HEK293 (cell line): ENCODE results near the gene CRTC1.

Experiments
- CTCF ChIA-PET: fragments of 350-600 bp; formaldehyde crosslinking; extraction: SDS; loops from one replicate; lab custom pipeline; 2021; ENCODE audit warnings: antibody characterized with exemption; lab: Yijun Ruan, JAX
- POLR2A ChIA-PET: fragments of 300-600 bp; formaldehyde crosslinking; extraction: SDS; loops from one replicate; lab custom pipeline; 2020; ENCODE audit warnings: antibody characterized with exemption, inconsistent platforms; lab: Yijun Ruan, JAX
- H3K27ac ChIP-seq: fragments of 200-500 bp; sonication (Bioruptor generic); 2 replicates; pipeline ENCODE4 v1.5.1; 2014; ENCODE audit warnings: low read depth, low read length, control low read depth, inconsistent platforms; ENCODE audit errors: extremely low read depth
- H3K36me3 ChIP-seq, 2 experiments: fragments of 200-500 bp in 1 of 2; sonication (Bioruptor generic) in 1 of 2; 1 replicate in 1 of 2; 2 replicates in 1 of 2; pipeline ENCODE4 v1.5.1; 2014 to 2017; ENCODE audit warnings: inconsistent platforms in 2 of 2, low read length in 2 of 2; ENCODE audit not compliant: control insufficient read depth in 2 of 2, insufficient read depth in 1 of 2
- H3K4me1 ChIP-seq: fragments of 200-500 bp; sonication (Bioruptor generic); 2 replicates; pipeline ENCODE4 v1.5.1; 2014; ENCODE audit warnings: mild to moderate bottlenecking, low read length, inconsistent platforms; ENCODE audit not compliant: control insufficient read depth, insufficient read depth
- H3K4me3 ChIP-seq: 2 replicates; pipeline ENCODE4 v1.5.1; 2011; ENCODE audit warnings: low read depth, mild to moderate bottlenecking, control low read depth, low read length, moderate library complexity
- H3K9me3 ChIP-seq: fragments of 200-500 bp; sonication (Bioruptor generic); 2 replicates; pipeline ENCODE4 v1.5.1; 2014; ENCODE audit warnings: low read depth, low read length, inconsistent platforms; ENCODE audit not compliant: control insufficient read depth, insufficient read depth
- KLF9 ChIP-seq: fragments of 450-650 bp; formaldehyde crosslinking; IDR thresholded peaks from 2 replicates; pipeline ENCODE4 v1.5.1; 2016; ENCODE audit warnings: missing biosample characterization, missing genetic modification characterization, low read depth
- SP7 ChIP-seq: fragments of 450-650 bp; formaldehyde crosslinking; IDR thresholded peaks from 2 replicates; pipeline ENCODE4 v1.5.1; 2016; ENCODE audit warnings: missing biosample characterization, missing genetic modification characterization
- ZBTB17 ChIP-seq: fragments of 450-650 bp; formaldehyde crosslinking; IDR thresholded peaks from 2 replicates; pipeline ENCODE4 v1.5.1; 2016; ENCODE audit warnings: missing biosample characterization, missing genetic modification characterization
- ZNF19 ChIP-seq: fragments of 450-650 bp; formaldehyde crosslinking; IDR thresholded peaks from 2 replicates; pipeline ENCODE4; 2016; ENCODE audit warnings: missing biosample characterization, missing genetic modification characterization, low read depth
- ZNF311 ChIP-seq: fragments of 450-650 bp; formaldehyde crosslinking; IDR thresholded peaks from 2 replicates; pipeline ENCODE4 v1.5.1; 2017; ENCODE audit warnings: missing biosample characterization, missing genetic modification characterization, borderline replicate concordance
- ZNF324 ChIP-seq: fragments of 450-650 bp; formaldehyde crosslinking; IDR thresholded peaks from 2 replicates; pipeline ENCODE4 v1.5.1; 2016; ENCODE audit warnings: missing biosample characterization, missing genetic modification characterization
- ZNF521 ChIP-seq: fragments of 450-650 bp; formaldehyde crosslinking; IDR thresholded peaks from 2 replicates; pipeline ENCODE4 v1.5.1; 2017; ENCODE audit warnings: missing biosample characterization, mild to moderate bottlenecking, missing genetic modification characterization
- TF ChIP-seq, protein P1 (sequence below): fragments of 450-650 bp; formaldehyde crosslinking; conservative IDR thresholded peaks from 2 replicates; pipeline ENCODE4 v1.5.1; 2016; ENCODE audit warnings: low read depth, missing biosample characterization, missing genetic modification characterization
- TF ChIP-seq, protein P2 (sequence below): fragments of 450-650 bp; formaldehyde crosslinking; IDR thresholded peaks from 2 replicates; pipeline ENCODE4 v1.5.1; 2016; ENCODE audit warnings: missing biosample characterization, missing genetic modification characterization
- TF ChIP-seq, protein P3 (sequence below): fragments of 450-650 bp; formaldehyde crosslinking; IDR thresholded peaks from 2 replicates; pipeline ENCODE4 v1.5.1; 2016; ENCODE audit warnings: missing biosample characterization, missing genetic modification characterization
- TF ChIP-seq, protein P4 (sequence below): fragments of 450-650 bp; formaldehyde crosslinking; IDR thresholded peaks from 2 replicates; pipeline ENCODE4 v1.5.1; 2016; ENCODE audit warnings: missing biosample characterization, missing genetic modification characterization
- TF ChIP-seq, protein P5 (sequence below): fragments of 450-650 bp; formaldehyde crosslinking; IDR thresholded peaks from 2 replicates; pipeline ENCODE4 v1.5.1; 2017; ENCODE audit warnings: missing biosample characterization, missing genetic modification characterization
- TF ChIP-seq, protein P6 (sequence below): fragments of 450-650 bp; formaldehyde crosslinking; IDR thresholded peaks from 2 replicates; pipeline ENCODE4 v1.5.1; 2016; ENCODE audit warnings: missing biosample characterization, missing genetic modification characterization

CRTC1 gene

DNA sequence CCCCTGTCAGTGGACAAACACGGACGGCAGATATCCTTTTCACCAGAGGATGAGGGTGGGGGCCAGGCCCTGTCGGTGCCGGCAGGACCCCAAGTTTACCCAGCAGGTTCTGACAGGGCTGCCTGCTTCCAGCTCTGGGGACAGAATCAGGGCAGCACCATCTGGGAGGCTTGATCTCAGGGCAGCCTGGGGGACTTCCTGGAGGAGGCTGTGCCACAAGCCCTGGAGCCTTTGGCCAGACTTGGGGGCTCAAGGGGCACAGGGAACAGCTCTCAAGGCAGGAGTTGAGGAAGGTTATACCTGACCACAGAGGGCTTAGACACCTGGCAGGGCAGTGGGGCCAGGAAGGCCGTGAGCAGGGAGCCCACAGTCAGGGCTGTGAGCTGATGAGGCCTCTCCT lies 62.5 kb downstream of the CRTC1 start:
- Histone ChIP-seq H3K36me3 (no peaks in the 10 kb centered on the region), H3K27ac (no peak overlapping the region), H3K9me3 (no peaks in the 10 kb centered on the region), H3K4me3 (no peak overlapping the region), H3K4me1 (peaks cover 5% of the 10 kb centered on the region)
- TF ChIP-seq SP7 (tag by site-specific recombination) = no peak
- TF ChIP-seq, protein P1, sequence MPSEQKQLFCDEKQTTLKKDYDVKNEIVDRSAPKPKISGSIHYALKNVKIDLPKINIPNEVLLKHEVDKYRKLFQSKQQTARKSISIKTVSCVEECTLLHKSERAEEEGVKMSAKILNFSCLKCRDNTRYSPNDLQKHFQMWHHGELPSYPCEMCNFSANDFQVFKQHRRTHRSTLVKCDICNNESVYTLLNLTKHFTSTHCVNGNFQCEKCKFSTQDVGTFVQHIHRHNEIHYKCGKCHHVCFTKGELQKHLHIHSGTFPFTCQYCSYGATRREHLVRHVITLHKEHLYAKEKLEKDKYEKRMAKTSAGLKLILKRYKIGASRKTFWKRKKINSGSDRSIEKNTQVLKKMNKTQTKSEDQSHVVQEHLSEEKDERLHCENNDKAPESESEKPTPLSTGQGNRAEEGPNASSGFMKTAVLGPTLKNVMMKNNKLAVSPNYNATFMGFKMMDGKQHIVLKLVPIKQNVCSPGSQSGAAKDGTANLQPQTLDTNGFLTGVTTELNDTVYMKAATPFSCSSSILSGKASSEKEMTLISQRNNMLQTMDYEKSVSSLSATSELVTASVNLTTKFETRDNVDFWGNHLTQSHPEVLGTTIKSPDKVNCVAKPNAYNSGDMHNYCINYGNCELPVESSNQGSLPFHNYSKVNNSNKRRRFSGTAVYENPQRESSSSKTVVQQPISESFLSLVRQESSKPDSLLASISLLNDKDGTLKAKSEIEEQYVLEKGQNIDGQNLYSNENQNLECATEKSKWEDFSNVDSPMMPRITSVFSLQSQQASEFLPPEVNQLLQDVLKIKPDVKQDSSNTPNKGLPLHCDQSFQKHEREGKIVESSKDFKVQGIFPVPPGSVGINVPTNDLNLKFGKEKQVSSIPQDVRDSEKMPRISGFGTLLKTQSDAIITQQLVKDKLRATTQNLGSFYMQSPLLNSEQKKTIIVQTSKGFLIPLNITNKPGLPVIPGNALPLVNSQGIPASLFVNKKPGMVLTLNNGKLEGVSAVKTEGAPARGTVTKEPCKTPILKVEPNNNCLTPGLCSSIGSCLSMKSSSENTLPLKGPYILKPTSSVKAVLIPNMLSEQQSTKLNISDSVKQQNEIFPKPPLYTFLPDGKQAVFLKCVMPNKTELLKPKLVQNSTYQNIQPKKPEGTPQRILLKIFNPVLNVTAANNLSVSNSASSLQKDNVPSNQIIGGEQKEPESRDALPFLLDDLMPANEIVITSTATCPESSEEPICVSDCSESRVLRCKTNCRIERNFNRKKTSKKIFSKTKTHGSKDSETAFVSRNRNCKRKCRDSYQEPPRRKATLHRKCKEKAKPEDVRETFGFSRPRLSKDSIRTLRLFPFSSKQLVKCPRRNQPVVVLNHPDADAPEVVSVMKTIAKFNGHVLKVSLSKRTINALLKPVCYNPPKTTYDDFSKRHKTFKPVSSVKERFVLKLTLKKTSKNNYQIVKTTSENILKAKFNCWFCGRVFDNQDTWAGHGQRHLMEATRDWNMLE (tag by site-specific recombination) = no peak
- TF ChIP-seq ZNF311 (tag by site-specific recombination) = no peak
- TF ChIP-seq ZNF521 (tag by site-specific recombination) = no peak
- TF ChIP-seq, protein P2, sequence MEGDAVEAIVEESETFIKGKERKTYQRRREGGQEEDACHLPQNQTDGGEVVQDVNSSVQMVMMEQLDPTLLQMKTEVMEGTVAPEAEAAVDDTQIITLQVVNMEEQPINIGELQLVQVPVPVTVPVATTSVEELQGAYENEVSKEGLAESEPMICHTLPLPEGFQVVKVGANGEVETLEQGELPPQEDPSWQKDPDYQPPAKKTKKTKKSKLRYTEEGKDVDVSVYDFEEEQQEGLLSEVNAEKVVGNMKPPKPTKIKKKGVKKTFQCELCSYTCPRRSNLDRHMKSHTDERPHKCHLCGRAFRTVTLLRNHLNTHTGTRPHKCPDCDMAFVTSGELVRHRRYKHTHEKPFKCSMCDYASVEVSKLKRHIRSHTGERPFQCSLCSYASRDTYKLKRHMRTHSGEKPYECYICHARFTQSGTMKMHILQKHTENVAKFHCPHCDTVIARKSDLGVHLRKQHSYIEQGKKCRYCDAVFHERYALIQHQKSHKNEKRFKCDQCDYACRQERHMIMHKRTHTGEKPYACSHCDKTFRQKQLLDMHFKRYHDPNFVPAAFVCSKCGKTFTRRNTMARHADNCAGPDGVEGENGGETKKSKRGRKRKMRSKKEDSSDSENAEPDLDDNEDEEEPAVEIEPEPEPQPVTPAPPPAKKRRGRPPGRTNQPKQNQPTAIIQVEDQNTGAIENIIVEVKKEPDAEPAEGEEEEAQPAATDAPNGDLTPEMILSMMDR = no peak
- TF ChIP-seq KLF9 (tag by site-specific recombination) = no peak
- no peak for TF ChIP-seq ZNF324 (tag by site-specific recombination)
- TF ChIP-seq ZNF19 (tag by site-specific recombination) = no peak
- no peak for TF ChIP-seq ZBTB17
- TF ChIP-seq, protein P3, sequence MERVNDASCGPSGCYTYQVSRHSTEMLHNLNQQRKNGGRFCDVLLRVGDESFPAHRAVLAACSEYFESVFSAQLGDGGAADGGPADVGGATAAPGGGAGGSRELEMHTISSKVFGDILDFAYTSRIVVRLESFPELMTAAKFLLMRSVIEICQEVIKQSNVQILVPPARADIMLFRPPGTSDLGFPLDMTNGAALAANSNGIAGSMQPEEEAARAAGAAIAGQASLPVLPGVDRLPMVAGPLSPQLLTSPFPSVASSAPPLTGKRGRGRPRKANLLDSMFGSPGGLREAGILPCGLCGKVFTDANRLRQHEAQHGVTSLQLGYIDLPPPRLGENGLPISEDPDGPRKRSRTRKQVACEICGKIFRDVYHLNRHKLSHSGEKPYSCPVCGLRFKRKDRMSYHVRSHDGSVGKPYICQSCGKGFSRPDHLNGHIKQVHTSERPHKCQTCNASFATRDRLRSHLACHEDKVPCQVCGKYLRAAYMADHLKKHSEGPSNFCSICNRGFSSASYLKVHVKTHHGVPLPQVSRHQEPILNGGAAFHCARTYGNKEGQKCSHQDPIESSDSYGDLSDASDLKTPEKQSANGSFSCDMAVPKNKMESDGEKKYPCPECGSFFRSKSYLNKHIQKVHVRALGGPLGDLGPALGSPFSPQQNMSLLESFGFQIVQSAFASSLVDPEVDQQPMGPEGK (tag by site-specific recombination) = no peak
- TF ChIP-seq, protein P4, sequence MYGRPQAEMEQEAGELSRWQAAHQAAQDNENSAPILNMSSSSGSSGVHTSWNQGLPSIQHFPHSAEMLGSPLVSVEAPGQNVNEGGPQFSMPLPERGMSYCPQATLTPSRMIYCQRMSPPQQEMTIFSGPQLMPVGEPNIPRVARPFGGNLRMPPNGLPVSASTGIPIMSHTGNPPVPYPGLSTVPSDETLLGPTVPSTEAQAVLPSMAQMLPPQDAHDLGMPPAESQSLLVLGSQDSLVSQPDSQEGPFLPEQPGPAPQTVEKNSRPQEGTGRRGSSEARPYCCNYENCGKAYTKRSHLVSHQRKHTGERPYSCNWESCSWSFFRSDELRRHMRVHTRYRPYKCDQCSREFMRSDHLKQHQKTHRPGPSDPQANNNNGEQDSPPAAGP (tag by site-specific recombination) = no peak
- TF ChIP-seq, protein P5, sequence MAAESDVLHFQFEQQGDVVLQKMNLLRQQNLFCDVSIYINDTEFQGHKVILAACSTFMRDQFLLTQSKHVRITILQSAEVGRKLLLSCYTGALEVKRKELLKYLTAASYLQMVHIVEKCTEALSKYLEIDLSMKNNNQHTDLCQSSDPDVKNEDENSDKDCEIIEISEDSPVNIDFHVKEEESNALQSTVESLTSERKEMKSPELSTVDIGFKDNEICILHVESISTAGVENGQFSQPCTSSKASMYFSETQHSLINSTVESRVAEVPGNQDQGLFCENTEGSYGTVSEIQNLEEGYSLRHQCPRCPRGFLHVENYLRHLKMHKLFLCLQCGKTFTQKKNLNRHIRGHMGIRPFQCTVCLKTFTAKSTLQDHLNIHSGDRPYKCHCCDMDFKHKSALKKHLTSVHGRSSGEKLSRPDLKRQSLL = no peak
- TF ChIP-seq, protein P6, sequence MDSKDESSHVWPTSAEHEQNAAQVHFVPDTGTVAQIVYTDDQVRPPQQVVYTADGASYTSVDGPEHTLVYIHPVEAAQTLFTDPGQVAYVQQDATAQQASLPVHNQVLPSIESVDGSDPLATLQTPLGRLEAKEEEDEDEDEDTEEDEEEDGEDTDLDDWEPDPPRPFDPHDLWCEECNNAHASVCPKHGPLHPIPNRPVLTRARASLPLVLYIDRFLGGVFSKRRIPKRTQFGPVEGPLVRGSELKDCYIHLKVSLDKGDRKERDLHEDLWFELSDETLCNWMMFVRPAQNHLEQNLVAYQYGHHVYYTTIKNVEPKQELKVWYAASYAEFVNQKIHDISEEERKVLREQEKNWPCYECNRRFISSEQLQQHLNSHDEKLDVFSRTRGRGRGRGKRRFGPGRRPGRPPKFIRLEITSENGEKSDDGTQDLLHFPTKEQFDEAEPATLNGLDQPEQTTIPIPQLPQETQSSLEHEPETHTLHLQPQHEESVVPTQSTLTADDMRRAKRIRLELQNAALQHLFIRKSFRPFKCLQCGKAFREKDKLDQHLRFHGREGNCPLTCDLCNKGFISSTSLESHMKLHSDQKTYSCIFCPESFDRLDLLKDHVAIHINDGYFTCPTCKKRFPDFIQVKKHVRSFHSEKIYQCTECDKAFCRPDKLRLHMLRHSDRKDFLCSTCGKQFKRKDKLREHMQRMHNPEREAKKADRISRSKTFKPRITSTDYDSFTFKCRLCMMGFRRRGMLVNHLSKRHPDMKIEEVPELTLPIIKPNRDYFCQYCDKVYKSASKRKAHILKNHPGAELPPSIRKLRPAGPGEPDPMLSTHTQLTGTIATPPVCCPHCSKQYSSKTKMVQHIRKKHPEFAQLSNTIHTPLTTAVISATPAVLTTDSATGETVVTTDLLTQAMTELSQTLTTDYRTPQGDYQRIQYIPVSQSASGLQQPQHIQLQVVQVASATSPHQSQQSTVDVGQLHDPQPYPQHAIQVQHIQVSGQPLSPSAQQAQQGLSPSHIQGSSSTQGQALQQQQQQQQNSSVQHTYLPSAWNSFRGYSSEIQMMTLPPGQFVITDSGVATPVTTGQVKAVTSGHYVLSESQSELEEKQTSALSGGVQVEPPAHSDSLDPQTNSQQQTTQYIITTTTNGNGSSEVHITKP = no peak
- CTCF ChIA-PET = no interaction called here
- POLR2A ChIA-PET = no interaction called here
